ENCODE results near the gene CNKSR2.

DNA sequence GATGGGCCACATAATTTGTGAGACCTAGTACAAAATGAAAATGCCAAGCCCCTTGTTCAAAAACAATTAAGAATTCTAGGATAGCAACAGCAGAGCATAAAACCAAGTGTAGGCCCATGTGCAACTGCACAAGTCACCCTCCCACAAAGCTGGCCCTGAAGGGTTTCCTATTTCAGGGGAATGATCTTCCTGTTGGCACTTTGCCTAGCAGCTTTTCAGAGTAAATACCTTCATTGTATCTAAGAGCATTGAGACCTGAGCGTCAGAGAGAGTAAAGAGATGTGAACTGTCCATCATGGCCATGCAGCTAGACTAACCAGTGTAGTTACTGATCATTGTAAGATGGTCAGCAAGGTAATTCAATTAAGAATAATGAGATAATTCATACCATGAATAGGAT, 113.6 kb downstream of the CNKSR2 start:
- TF ChIP-seq, protein P1, sequence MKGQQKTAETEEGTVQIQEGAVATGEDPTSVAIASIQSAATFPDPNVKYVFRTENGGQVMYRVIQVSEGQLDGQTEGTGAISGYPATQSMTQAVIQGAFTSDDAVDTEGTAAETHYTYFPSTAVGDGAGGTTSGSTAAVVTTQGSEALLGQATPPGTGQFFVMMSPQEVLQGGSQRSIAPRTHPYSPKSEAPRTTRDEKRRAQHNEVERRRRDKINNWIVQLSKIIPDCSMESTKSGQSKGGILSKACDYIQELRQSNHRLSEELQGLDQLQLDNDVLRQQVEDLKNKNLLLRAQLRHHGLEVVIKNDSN (CRISPR knock-in tag; IDR thresholded peaks at IDR 0.05), result no peak
- TF ChIP-seq, protein P2, sequence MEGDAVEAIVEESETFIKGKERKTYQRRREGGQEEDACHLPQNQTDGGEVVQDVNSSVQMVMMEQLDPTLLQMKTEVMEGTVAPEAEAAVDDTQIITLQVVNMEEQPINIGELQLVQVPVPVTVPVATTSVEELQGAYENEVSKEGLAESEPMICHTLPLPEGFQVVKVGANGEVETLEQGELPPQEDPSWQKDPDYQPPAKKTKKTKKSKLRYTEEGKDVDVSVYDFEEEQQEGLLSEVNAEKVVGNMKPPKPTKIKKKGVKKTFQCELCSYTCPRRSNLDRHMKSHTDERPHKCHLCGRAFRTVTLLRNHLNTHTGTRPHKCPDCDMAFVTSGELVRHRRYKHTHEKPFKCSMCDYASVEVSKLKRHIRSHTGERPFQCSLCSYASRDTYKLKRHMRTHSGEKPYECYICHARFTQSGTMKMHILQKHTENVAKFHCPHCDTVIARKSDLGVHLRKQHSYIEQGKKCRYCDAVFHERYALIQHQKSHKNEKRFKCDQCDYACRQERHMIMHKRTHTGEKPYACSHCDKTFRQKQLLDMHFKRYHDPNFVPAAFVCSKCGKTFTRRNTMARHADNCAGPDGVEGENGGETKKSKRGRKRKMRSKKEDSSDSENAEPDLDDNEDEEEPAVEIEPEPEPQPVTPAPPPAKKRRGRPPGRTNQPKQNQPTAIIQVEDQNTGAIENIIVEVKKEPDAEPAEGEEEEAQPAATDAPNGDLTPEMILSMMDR (IDR thresholded peaks at IDR 0.05), result no peak
- TF ChIP-seq IRF2 (CRISPR knock-in tag; IDR thresholded peaks at IDR 0.05; ENCODE audit: borderline replicate concordance, low read depth), result no peak
- no peak for TF ChIP-seq ZNF219 (CRISPR knock-in tag; IDR thresholded peaks at IDR 0.05; ENCODE audit: borderline replicate concordance)
- no peak for TF ChIP-seq ZNF232 (CRISPR knock-in tag; IDR thresholded peaks at IDR 0.05)
- no peak for TF ChIP-seq MLX (CRISPR knock-in tag; IDR thresholded peaks at IDR 0.05)
- TF ChIP-seq NFE2L1 (CRISPR knock-in tag; IDR thresholded peaks at IDR 0.05), result no peak

Data from WTC11 (cell line).